OCI-LY3 (cell line): ENCODE results near the gene ERC1.

Experiments
- H2AFZ ChIP-seq: fragments of 200-600, 300-600 bp; shearing (Covaris generic); 2 replicates; pipeline ENCODE4 v1.6.0; 2014; ENCODE audit warnings: antibody characterized with exemption, low read depth, low read length
- H3K27ac ChIP-seq: fragments of 200-600, 300-600 bp; sonication (generic); 2 replicates; pipeline ENCODE4 v1.5.1; 2014; ENCODE audit warnings: mild to moderate bottlenecking, low read length, moderate library complexity, mixed read lengths
- H3K27me3 ChIP-seq: fragments of 200-600, 300-600 bp; sonication (generic); 2 replicates; pipeline ENCODE4 v1.6.1; 2014; ENCODE audit warnings: low read depth, low read length, mixed read lengths
- H3K36me3 ChIP-seq: fragments of 200-600, 300-600 bp; sonication (generic); replicated peaks from 2 replicates; pipeline ENCODE3; 2014; ENCODE audit warnings: low read depth, low read length, mixed read lengths
- H3K4me1 ChIP-seq: fragments of 300-600, 200-600 bp; sonication (generic); 2 replicates; pipeline ENCODE4 v1.6.1; 2014; ENCODE audit warnings: low read length, mixed read lengths
- H3K4me2 ChIP-seq: fragments of 200-600, 300-600 bp; sonication (generic); 2 replicates; pipeline ENCODE4 v1.6.1; 2014; ENCODE audit warnings: low read length, mixed read lengths
- H3K4me3 ChIP-seq: fragments of 300-600, 200-600 bp; sonication (generic); 2 replicates; pipeline ENCODE4 v1.5.1; 2014; ENCODE audit warnings: antibody characterized with exemption, mild to moderate bottlenecking, low read length, moderate library complexity
- H3K79me2 ChIP-seq: fragments of 300-600, 200-600 bp; shearing (Covaris generic); 2 replicates; pipeline ENCODE4 v1.6.1; 2014; ENCODE audit warnings: mild to moderate bottlenecking, low read length, mixed read lengths
- H3K9ac ChIP-seq: fragments of 300-600, 200-600 bp; shearing (Covaris generic); 2 replicates; pipeline ENCODE4 v1.6.0; 2014; ENCODE audit warnings: mild to moderate bottlenecking, low read length, moderate library complexity
- H3K9me3 ChIP-seq: fragments of 200-600, 300-600 bp; shearing (Covaris generic); 2 replicates; pipeline ENCODE4 v1.6.1; 2014; ENCODE audit warnings: low read length, mixed read lengths; ENCODE audit not compliant: insufficient read depth
- H4K20me1 ChIP-seq: fragments of 200-600, 300-600 bp; sonication (generic); 2 replicates; pipeline ENCODE4 v1.6.1; 2016; ENCODE audit warnings: low read length, mixed read lengths; ENCODE audit not compliant: insufficient read depth
- EZH2phosphoT487 ChIP-seq: fragments of 200-600 bp; shearing (Covaris generic); IDR thresholded peaks from 2 replicates; pipeline ENCODE4 v1.6.1; 2018; ENCODE audit warnings: antibody characterized with exemption, mixed run types, low read depth
- TF ChIP-seq, protein P1 (sequence below): fragments of 200-600, 300-600 bp; sonication (generic); IDR thresholded peaks from 2 replicates; pipeline ENCODE4 v1.5.1; 2014; ENCODE audit warnings: antibody characterized with exemption, low read length, low read depth

ERC1 gene

DNA sequence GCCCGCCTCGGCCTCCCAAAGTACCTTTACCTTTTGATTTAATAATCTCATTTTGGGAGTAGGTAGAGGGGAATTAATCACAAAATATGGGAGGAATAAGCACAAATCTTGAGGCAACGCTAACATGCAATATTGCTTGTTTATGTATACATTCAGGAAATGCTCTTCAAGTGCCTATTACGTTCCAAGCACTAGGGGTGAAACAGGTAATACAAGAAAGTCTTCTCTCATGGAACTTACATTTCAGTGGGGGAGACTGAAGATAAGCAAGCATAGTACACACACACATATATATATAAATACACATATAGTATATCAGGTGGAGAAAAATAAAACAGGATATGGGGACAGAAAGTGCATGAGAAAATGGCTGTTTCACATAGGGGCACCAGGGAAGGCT lies 19.0 kb upstream of the ERC1 start:
- no peaks in the 10 kb centered on the region for H3K36me3 ChIP-seq
- no peaks in the 10 kb centered on the region for H3K27me3 ChIP-seq
- no peak overlapping the region for H3K9ac ChIP-seq
- H3K9me3 ChIP-seq = no peaks in the 10 kb centered on the region
- no peak for TF ChIP-seq EZH2phosphoT487
- TF ChIP-seq, protein P1, sequence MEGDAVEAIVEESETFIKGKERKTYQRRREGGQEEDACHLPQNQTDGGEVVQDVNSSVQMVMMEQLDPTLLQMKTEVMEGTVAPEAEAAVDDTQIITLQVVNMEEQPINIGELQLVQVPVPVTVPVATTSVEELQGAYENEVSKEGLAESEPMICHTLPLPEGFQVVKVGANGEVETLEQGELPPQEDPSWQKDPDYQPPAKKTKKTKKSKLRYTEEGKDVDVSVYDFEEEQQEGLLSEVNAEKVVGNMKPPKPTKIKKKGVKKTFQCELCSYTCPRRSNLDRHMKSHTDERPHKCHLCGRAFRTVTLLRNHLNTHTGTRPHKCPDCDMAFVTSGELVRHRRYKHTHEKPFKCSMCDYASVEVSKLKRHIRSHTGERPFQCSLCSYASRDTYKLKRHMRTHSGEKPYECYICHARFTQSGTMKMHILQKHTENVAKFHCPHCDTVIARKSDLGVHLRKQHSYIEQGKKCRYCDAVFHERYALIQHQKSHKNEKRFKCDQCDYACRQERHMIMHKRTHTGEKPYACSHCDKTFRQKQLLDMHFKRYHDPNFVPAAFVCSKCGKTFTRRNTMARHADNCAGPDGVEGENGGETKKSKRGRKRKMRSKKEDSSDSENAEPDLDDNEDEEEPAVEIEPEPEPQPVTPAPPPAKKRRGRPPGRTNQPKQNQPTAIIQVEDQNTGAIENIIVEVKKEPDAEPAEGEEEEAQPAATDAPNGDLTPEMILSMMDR = no peak
- H4K20me1 ChIP-seq = no peaks in the 10 kb centered on the region
- H3K4me3 ChIP-seq = no peak overlapping the region
- H3K79me2 ChIP-seq = no peaks in the 10 kb centered on the region
- no peaks in the 10 kb centered on the region for H3K4me1 ChIP-seq
- no peak overlapping the region for H2AFZ ChIP-seq
- no peak overlapping the region for H3K27ac ChIP-seq
- H3K4me2 ChIP-seq = no peak overlapping the region

DNA sequence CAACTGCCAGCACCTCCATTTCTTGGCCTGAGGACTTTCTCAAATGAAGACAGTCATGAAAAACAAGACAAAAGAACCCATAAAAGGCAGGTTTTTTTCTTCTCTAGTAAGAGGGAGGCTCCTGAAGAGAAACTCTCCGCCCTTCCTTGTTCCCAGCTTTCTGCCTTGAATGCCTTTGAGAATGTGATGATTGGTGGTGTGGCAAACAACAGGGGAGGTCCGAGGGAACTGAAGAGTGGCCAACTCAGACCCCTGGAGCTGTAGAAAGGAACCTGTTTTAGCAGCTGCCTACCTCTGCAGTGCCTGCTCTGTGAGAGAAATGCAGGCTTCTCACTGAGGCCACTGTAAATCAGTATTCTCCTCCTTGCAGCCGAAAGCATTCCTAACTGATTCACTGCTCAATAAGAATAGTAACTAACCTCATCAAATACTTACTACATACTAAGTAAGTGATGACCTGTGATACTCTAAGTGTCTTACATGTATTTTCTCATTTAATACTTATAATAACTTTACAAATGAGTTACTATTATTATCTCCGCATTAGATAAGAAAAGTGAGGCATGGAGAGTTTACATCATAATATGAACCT lies 16.7 kb upstream of the ERC1 start:
- no peak overlapping the region for H3K4me3 ChIP-seq
- no peaks in the 10 kb centered on the region for H4K20me1 ChIP-seq
- H3K79me2 ChIP-seq = no peaks in the 10 kb centered on the region
- H2AFZ ChIP-seq = no peak overlapping the region
- no peaks in the 10 kb centered on the region for H3K36me3 ChIP-seq
- H3K4me2 ChIP-seq = no peak overlapping the region
- H3K27ac ChIP-seq = no peak overlapping the region
- no peaks in the 10 kb centered on the region for H3K9me3 ChIP-seq
- no peak overlapping the region for H3K9ac ChIP-seq
- H3K27me3 ChIP-seq = no peaks in the 10 kb centered on the region
- TF ChIP-seq EZH2phosphoT487 = no peak
- TF ChIP-seq, protein P1 = no peak
- no peaks in the 10 kb centered on the region for H3K4me1 ChIP-seq

DNA sequence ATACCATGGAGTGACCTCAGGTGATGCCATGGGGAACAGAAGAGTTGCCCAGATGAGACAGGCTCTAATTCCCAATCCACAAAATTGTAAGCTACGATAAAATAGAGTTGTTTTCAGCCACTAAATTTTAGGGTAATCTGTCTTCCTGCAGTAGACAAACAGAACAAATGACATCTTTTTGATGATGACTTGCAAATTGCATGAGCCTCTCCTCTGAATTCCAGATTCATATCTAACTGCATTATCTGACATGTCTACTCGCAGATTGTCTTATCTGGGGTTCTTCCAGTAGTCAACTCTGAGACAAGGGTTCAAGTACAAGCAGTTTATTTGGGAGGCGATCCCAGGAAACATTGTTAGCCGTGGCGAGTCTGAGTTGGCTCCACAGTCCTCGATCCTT lies 14.4 kb upstream of the ERC1 start:
- no peak overlapping the region for H3K27ac ChIP-seq
- H3K27me3 ChIP-seq = no peaks in the 10 kb centered on the region
- H3K9ac ChIP-seq = no peak overlapping the region
- no peak for TF ChIP-seq EZH2phosphoT487
- TF ChIP-seq, protein P1 = no peak
- H4K20me1 ChIP-seq = no peaks in the 10 kb centered on the region
- no peak overlapping the region for H3K4me3 ChIP-seq
- H3K79me2 ChIP-seq = no peaks in the 10 kb centered on the region
- H3K4me2 ChIP-seq = no peak overlapping the region
- H2AFZ ChIP-seq = no peak overlapping the region
- H3K4me1 ChIP-seq = peaks cover 10% of the 10 kb centered on the region
- H3K36me3 ChIP-seq = no peaks in the 10 kb centered on the region
- H3K9me3 ChIP-seq = no peaks in the 10 kb centered on the region

DNA sequence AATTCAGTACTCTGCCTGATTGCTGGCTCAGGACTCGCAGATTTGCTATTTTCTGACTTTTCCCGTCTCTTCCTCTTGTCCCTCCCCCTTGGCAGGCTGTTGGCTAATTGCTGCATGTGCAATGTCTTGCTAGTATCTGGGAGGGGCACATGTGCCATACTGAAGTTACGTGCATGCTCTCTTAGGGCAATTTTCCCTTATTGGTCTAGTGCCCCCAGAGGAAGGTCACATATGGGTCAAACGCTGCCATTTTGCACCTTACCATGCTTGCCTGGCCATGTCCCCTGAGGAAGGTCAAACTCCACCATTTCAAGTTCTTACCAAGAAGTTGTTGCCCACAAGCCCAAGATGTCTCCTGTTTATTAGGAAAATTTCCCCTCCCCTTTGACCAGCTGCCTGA lies 13.9 kb upstream of the ERC1 start:
- H4K20me1 ChIP-seq = no peaks in the 10 kb centered on the region
- H2AFZ ChIP-seq = no peak overlapping the region
- no peaks in the 10 kb centered on the region for H3K36me3 ChIP-seq
- H3K4me3 ChIP-seq = no peak overlapping the region
- no peak overlapping the region for H3K27ac ChIP-seq
- H3K27me3 ChIP-seq = no peaks in the 10 kb centered on the region
- no peak overlapping the region for H3K9ac ChIP-seq
- no peaks in the 10 kb centered on the region for H3K79me2 ChIP-seq
- peaks cover 10% of the 10 kb centered on the region for H3K4me1 ChIP-seq
- H3K4me2 ChIP-seq = no peak overlapping the region
- H3K9me3 ChIP-seq = no peaks in the 10 kb centered on the region
- no peak for TF ChIP-seq EZH2phosphoT487
- TF ChIP-seq, protein P1 = peak; percentile 16; the same call in 1 of the 2 replicates
